ENCODE results near the gene PRSS23.

DNA sequence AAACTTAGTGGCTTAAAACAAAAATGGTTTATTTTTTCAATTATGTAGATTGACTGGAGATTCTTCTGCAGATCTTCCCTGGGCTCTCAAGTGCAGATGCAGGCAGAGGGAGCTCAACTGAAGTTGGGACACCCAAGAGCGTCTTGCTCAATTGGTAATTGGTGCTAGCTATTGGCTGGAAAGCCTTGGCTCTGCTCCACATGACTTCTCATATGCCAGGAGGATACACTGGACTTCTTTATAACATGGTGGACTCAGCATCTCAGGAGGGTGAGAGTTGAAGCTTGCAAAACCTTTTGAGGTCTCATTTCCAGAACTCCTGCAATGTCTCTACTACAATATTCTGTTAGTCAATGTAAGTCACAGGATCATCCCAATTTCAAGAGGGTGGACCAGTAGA is 42.2 kb upstream of the PRSS23 start:
- TF ChIP-seq, protein P1, sequence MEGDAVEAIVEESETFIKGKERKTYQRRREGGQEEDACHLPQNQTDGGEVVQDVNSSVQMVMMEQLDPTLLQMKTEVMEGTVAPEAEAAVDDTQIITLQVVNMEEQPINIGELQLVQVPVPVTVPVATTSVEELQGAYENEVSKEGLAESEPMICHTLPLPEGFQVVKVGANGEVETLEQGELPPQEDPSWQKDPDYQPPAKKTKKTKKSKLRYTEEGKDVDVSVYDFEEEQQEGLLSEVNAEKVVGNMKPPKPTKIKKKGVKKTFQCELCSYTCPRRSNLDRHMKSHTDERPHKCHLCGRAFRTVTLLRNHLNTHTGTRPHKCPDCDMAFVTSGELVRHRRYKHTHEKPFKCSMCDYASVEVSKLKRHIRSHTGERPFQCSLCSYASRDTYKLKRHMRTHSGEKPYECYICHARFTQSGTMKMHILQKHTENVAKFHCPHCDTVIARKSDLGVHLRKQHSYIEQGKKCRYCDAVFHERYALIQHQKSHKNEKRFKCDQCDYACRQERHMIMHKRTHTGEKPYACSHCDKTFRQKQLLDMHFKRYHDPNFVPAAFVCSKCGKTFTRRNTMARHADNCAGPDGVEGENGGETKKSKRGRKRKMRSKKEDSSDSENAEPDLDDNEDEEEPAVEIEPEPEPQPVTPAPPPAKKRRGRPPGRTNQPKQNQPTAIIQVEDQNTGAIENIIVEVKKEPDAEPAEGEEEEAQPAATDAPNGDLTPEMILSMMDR (IDR thresholded peaks at IDR 0.05): no peak
- TF ChIP-seq POLR2AphosphoS5 (IDR thresholded peaks at IDR 0.05): no peak
